ENCODE results near the gene ANTXR1. TPM values are rescaled to one million over a fixed set of nuclear protein-coding genes. Genes with fewer than 3 reads are reported as not detected.

Gene ANTXR1
- total and polyA plus RNA-seq, 2 of the 8 experiments (the other 6 are each of a cell fraction or from before 2014, with no cell fraction given) = 15.8 to 44.3 TPM

DNA sequence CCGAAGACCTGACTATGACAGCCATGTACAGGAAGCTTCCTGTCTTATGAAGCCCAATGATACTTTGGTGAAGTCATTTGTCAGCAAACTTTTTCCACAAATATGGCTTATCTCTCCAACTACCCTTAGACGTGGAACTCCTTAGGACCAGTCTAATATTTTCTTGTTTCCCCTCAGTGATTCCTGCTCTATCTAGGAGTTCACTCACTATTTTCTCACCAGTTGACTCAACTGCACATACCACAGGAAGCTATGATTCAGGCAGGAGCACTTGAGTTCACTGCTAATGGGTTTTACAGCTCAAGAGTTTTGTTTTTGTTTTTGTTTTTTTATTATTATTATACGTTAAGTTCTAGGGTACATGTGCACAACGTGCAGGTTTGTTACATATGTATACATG, 109.3 kb downstream of the ANTXR1 start:
- H3K4ac ChIP-seq (replicated peaks; ENCODE audit: insufficient read length, low read depth, low read length) = no peak overlapping the region
- no peak overlapping the region for H4K8ac ChIP-seq (ENCODE audit: extremely low read depth, insufficient read depth, low read length)
- ChIA-PET POLR2A (ENCODE audit: partially characterized antibody) (interaction anchor here (0.7 kb wide), 1 partner anchor 39 kb away, joined by 3 read pairs; no protein-coding TSS in a partner anchor), CTCF (ENCODE audit: partially characterized antibody) (interaction anchor here (1.8 kb wide), 1 partner anchor 178 kb away, joined by 5 read pairs; no protein-coding TSS in a partner anchor)
- H2BK5ac ChIP-seq (ENCODE audit: low read depth, low read length) = no peak overlapping the region
- H2BK20ac ChIP-seq (ENCODE audit: low read length) = no peak overlapping the region
- no peak overlapping the region for H3K4me3 ChIP-seq (ENCODE audit: extremely low read depth in 1 of 4, insufficient read depth in 2 of 4, low read depth in 3 of 4, low read length in 4 of 4)
- H2BK12ac ChIP-seq (ENCODE audit: low read depth, low read length) = no peak overlapping the region
- no peaks in the 10 kb centered on the region for H3K79me1 ChIP-seq (ENCODE audit: low read depth, low read length)
- H4K91ac ChIP-seq (replicated peaks; ENCODE audit: insufficient read length, low read length) = no peak overlapping the region
- H2BK15ac ChIP-seq (ENCODE audit: low read length) = no peak overlapping the region
- FAIRE-seq (no peak), DNase-seq (ENCODE audit: low read depth in 1 of 2, low spot score in 2 of 2) (no peak)
- no peak overlapping the region for H3K4me2 ChIP-seq (ENCODE audit: insufficient read depth in 1 of 2, low read depth in 2 of 2, low read length in 2 of 2)
- no peak overlapping the region for H2AFZ ChIP-seq (ENCODE audit: low read length)
- no peak overlapping the region for H2BK120ac ChIP-seq (replicated peaks; ENCODE audit: low read depth, low read length)
- H3K56ac ChIP-seq (replicated peaks; ENCODE audit: insufficient read length, low read depth, low read length) = no peak overlapping the region
- H3K79me2 ChIP-seq (ENCODE audit: control insufficient read depth in 1 of 2, insufficient read depth in 2 of 2, low read length in 2 of 2) = no peaks in the 10 kb centered on the region
- H3K18ac ChIP-seq (ENCODE audit: extremely low read depth, low read length) = no peak overlapping the region
- no peak overlapping the region for H4K5ac ChIP-seq (ENCODE audit: insufficient read length, low read depth, low read length)
- no peak overlapping the region for H3K14ac ChIP-seq (ENCODE audit: insufficient read length)
- H4K20me1 ChIP-seq (replicated peaks in 1 of 2; ENCODE audit: control insufficient read depth in 1 of 2, insufficient read depth in 2 of 2, low read length in 2 of 2) = no peaks in the 10 kb centered on the region
- no peaks in the 10 kb centered on the region; a peak in 1 of 7 replicates for H3K27me3 ChIP-seq (replicated peaks in 1 of 4; ENCODE audit: control insufficient read depth in 3 of 4, extremely low read depth in 1 of 4, insufficient read depth in 3 of 4, low read length in 3 of 4)
- H3K23me2 ChIP-seq (ENCODE audit: low read depth, low read length) = no peaks in the 10 kb centered on the region
- no peak overlapping the region for H2AK5ac ChIP-seq (ENCODE audit: low read depth, low read length)
- no peak for TF ChIP-seq SP1 (IDR thresholded peaks at IDR 0.05; ENCODE audit: low read depth, low read length)
- TF ChIP-seq, protein P1, sequence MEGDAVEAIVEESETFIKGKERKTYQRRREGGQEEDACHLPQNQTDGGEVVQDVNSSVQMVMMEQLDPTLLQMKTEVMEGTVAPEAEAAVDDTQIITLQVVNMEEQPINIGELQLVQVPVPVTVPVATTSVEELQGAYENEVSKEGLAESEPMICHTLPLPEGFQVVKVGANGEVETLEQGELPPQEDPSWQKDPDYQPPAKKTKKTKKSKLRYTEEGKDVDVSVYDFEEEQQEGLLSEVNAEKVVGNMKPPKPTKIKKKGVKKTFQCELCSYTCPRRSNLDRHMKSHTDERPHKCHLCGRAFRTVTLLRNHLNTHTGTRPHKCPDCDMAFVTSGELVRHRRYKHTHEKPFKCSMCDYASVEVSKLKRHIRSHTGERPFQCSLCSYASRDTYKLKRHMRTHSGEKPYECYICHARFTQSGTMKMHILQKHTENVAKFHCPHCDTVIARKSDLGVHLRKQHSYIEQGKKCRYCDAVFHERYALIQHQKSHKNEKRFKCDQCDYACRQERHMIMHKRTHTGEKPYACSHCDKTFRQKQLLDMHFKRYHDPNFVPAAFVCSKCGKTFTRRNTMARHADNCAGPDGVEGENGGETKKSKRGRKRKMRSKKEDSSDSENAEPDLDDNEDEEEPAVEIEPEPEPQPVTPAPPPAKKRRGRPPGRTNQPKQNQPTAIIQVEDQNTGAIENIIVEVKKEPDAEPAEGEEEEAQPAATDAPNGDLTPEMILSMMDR (IDR thresholded peaks at IDR 0.05; ENCODE audit: control extremely low read depth in 1 of 3, insufficient read depth in 1 of 3, low read depth in 1 of 3, low read length in 3 of 3) = no peak
- no peak for TF ChIP-seq POLR2AphosphoS5 (IDR thresholded peaks at IDR 0.05; ENCODE audit: low read depth, low read length)
- no peak for TF ChIP-seq SIRT6 (IDR thresholded peaks at IDR 0.05; ENCODE audit: low read length)
- no peak for TF ChIP-seq SIN3A (conservative IDR thresholded peaks at IDR 0.05 in 1 of 2, IDR thresholded peaks at IDR 0.05 in 1 of 2; ENCODE audit: low read depth in 1 of 2, low read length in 2 of 2)
- TF ChIP-seq TEAD4 (IDR thresholded peaks at IDR 0.05; ENCODE audit: low read depth, low read length) = no peak
- no peak for TF ChIP-seq BCL11A (IDR thresholded peaks at IDR 0.05; ENCODE audit: low read depth in 2 of 2, low read length in 2 of 2)
- no peaks in the 10 kb centered on the region for H3K9me3 ChIP-seq (ENCODE audit: insufficient read depth in 2 of 2, low read depth in 1 of 2, low read length in 1 of 2)
- peaks cover 0 to 8% (median 2%) of the 10 kb centered on the region in 4 experiments; a peak in 2 of 8 replicates for H3K36me3 ChIP-seq (ENCODE audit: control insufficient read depth in 2 of 4, insufficient read depth in 4 of 4, low read length in 3 of 4)
- 94% methylated on average over 4 of the region's 4 CpGs; no CpG with 5 or more reads in 1 of the 2 experiments for WGBS, 2 experiments (ENCODE audit: extremely low coverage in 1 of 2, insufficient coverage in 1 of 2, insufficient read length in 1 of 2, insufficient replicate concordance in 2 of 2, low coverage in 1 of 2, low lambda C conversion rate in 2 of 2, missing lambda C conversion rate in 1 of 2)
- H3K9ac ChIP-seq (replicated peaks in 1 of 4; ENCODE audit: extremely low read depth in 1 of 4, low read depth in 3 of 4, low read length in 3 of 4) = no peak overlapping the region
- no peak overlapping the region for H3K27ac ChIP-seq (ENCODE audit: low read depth, low read length)
- H3K23ac ChIP-seq (ENCODE audit: insufficient read length) = no peak overlapping the region
- peaks cover 0 to 6% (median 0%) of the 10 kb centered on the region in 4 experiments; a peak in 1 of 7 replicates for H3K4me1 ChIP-seq (replicated peaks in 1 of 4; ENCODE audit: control insufficient read depth in 3 of 4, insufficient read depth in 4 of 4, low read length in 3 of 4)

All from H1 (cell line).